Stimulated activated naive CD8-positive, alpha-beta T cell treated with anti-CD3 and anti-CD28 coated beads, Interleukin-15, amount 100 ng/mL, for 72 hours (primary cell): ENCODE measurements around the gene ZFP1.
A peak's percentile ranks its signal among the peaks of the same experiment; 100 is the strongest.
"Not testable (repeated sequence)": the region's sequence is repeated elsewhere in the genome, so short reads cannot be mapped to it uniquely, and the experiment has no call there.

ENCODE experiments used
- ATAC-seq: fragments of 150-1000 bp; cut with Tn5 transposase; 2 replicates; pipeline ENCODE4 v1.10.0; 2021; ENCODE audit warnings: mild to moderate bottlenecking, moderate library complexity
- DNase-seq, 2 donors: peaks; one replicate each; pipeline ENCODE4 v3.0.0; 2021 to 2022
- H3K27ac Mint-ChIP-seq, 2 donors: one replicate each; pipeline ENCODE4 v1.8.0; 2022; ENCODE audit warnings: mild to moderate bottlenecking in 2 of 2, mixed read lengths in 2 of 2, moderate library complexity in 2 of 2
- H3K27me3 Mint-ChIP-seq: one replicate; pipeline ENCODE4 v1.8.0; 2022; ENCODE audit warnings: mixed read lengths
- H3K4me1 Mint-ChIP-seq: one replicate; pipeline ENCODE4 v1.8.0; 2022; ENCODE audit warnings: mild to moderate bottlenecking, mixed read lengths
- H3K4me3 Mint-ChIP-seq, 2 donors: one replicate each; pipeline ENCODE4 v1.8.0; 2022; ENCODE audit warnings: mild to moderate bottlenecking in 2 of 2, mixed read lengths in 2 of 2, moderate library complexity in 1 of 2
- H3K9me3 Mint-ChIP-seq, 2 donors: one replicate each; pipeline ENCODE4 v1.8.0; 2022; ENCODE audit warnings: mixed read lengths in 2 of 2

ZFP1 gene

GRCh38 chr16:75122609-75123008, 25.7 kb upstream of the ZFP1 start:
- Mint-ChIP-seq H3K9me3 (peaks cover 12 to 19% of the 10 kb centered on the region in 2 donors), H3K4me3 (no peak overlapping the region), H3K4me1 (no peaks in the 10 kb centered on the region), H3K27me3 (no peaks in the 10 kb centered on the region), H3K27ac (no peak overlapping the region)
- ATAC-seq (no peak), DNase-seq (no peak)

DNA sequence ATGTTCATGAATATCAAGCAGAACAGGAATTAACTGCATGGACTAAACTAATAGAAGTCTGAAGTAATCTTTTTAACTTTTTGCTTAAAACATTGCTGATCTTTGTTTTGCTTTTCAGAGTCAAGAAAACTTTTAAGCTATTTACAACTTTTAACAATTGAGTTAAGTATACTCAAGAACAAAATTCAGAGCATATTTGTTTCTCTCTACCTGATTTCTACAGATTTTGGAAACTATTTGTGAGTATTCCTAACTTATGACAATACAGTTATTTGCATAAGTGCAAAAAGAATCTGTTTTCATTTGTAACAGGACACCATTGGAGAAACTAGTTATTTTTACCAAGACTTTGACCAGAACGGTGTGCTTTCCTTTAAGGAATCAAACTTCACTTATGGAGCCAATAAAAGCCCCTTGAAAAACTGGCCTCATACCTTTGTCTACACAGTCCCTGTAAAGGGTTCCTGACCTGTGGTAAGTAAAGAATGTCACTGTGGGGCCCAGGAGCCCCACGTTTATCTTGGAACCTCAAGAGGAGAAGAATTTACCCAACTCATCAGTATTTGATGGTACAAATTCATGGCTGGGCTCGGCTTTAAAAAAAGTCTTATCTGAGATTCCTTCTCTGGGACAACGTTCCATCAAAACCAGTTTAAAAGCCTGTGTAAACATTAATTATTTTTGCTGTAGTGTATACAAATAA, 20.5 kb upstream of the ZFP1 start:
- peaks cover 12% of the 10 kb centered on the region for H3K4me1 Mint-ChIP-seq
- no peak overlapping the region for H3K4me3 Mint-ChIP-seq
- H3K27ac Mint-ChIP-seq, result no peak overlapping the region
- ATAC-seq, result no peak
- DNase-seq, result no peak
- H3K9me3 Mint-ChIP-seq, result peaks cover 5 to 10% of the 10 kb centered on the region in 2 donors
- peaks cover 21% of the 10 kb centered on the region for H3K27me3 Mint-ChIP-seq

DNA sequence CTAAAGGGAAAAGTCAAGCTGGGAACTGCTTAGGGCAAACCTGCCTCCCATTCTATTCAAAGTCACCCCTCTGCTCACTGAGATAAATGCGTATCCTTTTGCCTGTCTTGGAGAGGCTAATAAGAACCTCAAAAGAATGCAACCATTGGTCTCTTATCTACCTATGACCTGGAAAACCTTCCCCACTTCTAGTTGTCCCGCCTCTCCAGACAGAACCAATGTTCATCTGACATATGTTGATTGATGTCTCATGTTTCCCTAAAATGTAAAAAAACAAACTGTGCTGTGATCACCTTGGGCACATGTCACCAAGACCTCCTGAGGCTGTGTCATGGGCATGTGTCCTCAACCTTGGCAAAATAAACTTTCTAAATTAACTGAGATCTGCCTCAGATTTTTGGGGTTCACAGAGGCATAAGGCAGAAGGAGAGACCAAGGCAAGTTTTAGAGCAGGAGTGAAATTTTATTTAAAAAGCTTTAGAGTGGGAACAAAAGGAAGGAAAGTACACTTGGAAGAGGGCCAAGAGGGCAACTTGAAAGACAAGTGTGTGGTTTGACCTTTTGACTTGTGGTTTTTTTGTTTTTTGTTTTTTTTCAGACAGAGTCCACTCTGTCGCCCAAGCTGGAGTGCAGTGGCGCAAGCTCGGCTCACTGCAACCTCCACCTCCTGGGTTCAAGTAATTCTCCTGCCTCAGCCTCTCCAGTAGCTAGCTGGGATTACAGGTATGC, 18.7 kb upstream of the ZFP1 start:
- H3K4me3 Mint-ChIP-seq, result not testable (repeated sequence)
- peaks cover 12% of the 10 kb centered on the region for H3K4me1 Mint-ChIP-seq

DNA sequence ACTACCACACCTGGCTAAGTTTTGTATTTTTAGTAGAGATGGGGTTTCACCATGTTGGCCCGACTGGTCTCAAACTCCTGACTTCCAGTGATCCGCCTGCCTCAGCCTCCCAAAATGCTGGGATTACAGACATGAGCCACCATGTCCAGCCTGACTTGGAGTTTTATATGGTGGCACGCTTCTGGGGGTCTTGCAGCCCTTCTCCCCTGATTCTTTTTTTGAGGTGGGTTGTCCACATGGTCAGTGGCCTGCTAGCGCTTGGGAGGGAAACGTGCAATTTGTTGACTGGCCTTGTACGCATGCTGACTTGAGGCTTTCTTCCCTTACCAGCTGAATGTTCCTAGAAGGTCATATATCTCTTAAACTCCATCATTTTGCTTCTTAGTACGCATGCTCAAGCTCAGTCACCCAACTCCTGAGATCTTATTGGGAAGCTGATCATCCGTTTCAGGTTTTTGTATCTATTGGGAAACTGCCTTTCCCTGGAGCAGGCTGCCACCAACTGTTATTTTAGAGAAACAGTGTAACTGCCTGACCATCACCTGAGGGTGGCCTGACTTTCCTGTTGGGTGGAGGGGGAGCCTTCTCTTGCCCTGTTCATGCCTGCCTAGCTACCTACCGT, 18.1 kb upstream of the ZFP1 start:
- Mint-ChIP-seq H3K4me3 (no peak overlapping the region), H3K27me3 (peaks cover 21% of the 10 kb centered on the region), H3K9me3 (peaks cover 5 to 10% of the 10 kb centered on the region in 2 donors), H3K4me1 (peaks cover 12% of the 10 kb centered on the region), H3K27ac (no peak overlapping the region)
- DNase-seq, result no peak
- no peak for ATAC-seq

More for the DNA sequence above, 18.7 kb upstream of the ZFP1 start:
- H3K27ac Mint-ChIP-seq, ATAC-seq, DNase-seq: not testable (repeated sequence)
- Mint-ChIP-seq H3K27me3 (peaks cover 21% of the 10 kb centered on the region), H3K9me3 (peaks cover 5 to 10% of the 10 kb centered on the region in 2 donors)

- Mint-ChIP-seq H3K4me3 (no peak overlapping the region), H3K9me3 (peaks cover 5 to 10% of the 10 kb centered on the region in 2 donors), H3K27me3 (peaks cover 21% of the 10 kb centered on the region), H3K4me1 (peaks cover 12% of the 10 kb centered on the region), H3K27ac (no peak overlapping the region)
- no peak for DNase-seq
- no peak for ATAC-seq
Measured at GRCh38 chr16:75131081-75131480, 17.2 kb upstream of the ZFP1 start.

GRCh38 chr16:75138233-75138632, 10.1 kb upstream of the ZFP1 start:
- DNase-seq (no peak), ATAC-seq (no peak)
- Mint-ChIP-seq H3K27ac (no peak overlapping the region), H3K4me3 (peak overlapping the region; percentile 5 to 49), H3K9me3 (no peaks in the 10 kb centered on the region), H3K4me1 (peaks cover 10% of the 10 kb centered on the region), H3K27me3 (no peaks in the 10 kb centered on the region)

DNA sequence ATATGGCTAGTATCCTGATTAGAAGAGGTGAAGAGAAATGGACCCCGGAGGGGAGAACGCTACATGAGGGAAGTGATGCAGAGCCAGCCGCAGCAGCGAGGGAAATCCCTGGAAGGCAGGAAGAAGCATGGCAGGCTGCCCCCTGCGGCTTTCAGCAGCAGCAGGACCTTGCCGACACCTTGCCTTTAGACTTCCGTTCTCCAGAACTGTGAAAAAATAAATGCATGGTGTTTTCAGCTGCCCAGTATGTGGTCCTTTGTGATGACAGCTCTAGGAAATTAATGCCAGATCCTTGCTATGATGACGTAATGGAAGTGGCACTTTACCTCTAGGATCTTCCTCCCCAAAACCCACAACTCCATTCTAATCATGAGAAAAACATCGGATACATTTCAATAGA, 9.7 kb upstream of the ZFP1 start:
- Mint-ChIP-seq H3K4me1 (peaks cover 10% of the 10 kb centered on the region), H3K4me3 (peak overlapping the region in 1 of 2 donors; percentile 49), H3K27me3 (no peaks in the 10 kb centered on the region), H3K27ac (no peak overlapping the region), H3K9me3 (no peaks in the 10 kb centered on the region)
- DNase-seq, result peak in 1 of 2 donors; percentile 23
- peak; percentile 57 for ATAC-seq

- Mint-ChIP-seq H3K4me1 (peaks cover 10% of the 10 kb centered on the region), H3K9me3 (no peaks in the 10 kb centered on the region), H3K27ac (no peak overlapping the region), H3K27me3 (no peaks in the 10 kb centered on the region), H3K4me3 (no peak overlapping the region)
- no peak for DNase-seq
- no peak for ATAC-seq
Measured at GRCh38 chr16:75139498-75139897, 8.8 kb upstream of the ZFP1 start.

DNA sequence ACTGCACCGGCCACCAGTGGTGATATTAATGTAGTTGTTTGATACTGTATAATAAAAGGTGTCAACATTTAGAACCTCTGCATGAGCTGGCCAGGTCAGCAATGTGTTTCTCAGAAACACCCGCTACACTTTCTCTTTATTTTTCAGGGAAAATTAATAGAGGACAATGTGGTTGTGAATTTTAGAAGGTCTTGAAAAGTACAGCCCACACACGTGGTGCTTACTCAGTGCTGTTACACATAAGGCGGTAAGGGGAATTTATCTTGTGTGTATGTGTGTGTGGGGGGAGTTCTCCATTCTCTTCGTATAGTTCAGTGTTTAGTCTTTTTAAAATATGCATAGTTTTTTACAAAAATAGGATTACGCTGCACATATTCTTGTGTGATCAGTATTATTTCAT, 4.4 kb upstream of the ZFP1 start:
- Mint-ChIP-seq H3K27me3 (no peaks in the 10 kb centered on the region), H3K9me3 (no peaks in the 10 kb centered on the region), H3K4me3 (no peak overlapping the region), H3K4me1 (peaks cover 6% of the 10 kb centered on the region), H3K27ac (no peak overlapping the region)
- no peak for DNase-seq
- no peak for ATAC-seq

GRCh38 chr16:75147968-75148310, 385 bp upstream of the ZFP1 start:
- H3K27ac Mint-ChIP-seq, result no peak overlapping the region
- no peaks in the 10 kb centered on the region for H3K27me3 Mint-ChIP-seq
- no peak for DNase-seq
- H3K9me3 Mint-ChIP-seq, result peaks cover 24 to 25% of the 10 kb centered on the region in 2 donors
- peak overlapping the region in 1 of 2 donors; percentile 88 for H3K4me3 Mint-ChIP-seq
- peaks cover 42% of the 10 kb centered on the region for H3K4me1 Mint-ChIP-seq
- ATAC-seq, result no peak

DNA sequence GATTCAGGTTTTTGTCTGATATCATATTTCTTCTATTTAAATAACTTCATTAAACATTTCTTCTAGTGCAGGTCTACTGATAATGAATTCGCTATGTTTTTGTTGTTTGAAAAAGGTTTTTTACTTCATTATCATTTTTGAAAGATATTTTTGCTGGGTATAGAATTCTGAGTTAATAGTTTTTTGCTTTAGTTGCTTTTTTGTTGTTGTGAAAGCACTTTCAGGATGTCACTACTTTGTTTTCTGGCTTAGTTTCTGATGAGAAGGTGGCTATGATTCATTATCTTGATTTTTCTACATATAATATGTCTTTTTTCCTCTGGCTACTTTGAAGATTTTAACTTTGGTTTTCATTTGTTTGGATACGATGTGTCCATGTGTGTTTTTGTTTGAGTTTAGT, 3.5 kb downstream of the ZFP1 start:
- H3K4me3 Mint-ChIP-seq, result peak overlapping the region in 1 of 2 donors; percentile 35
- peaks cover 43% of the 10 kb centered on the region for H3K4me1 Mint-ChIP-seq
- peaks cover 24 to 34% of the 10 kb centered on the region in 2 donors for H3K9me3 Mint-ChIP-seq
- ATAC-seq (no peak), DNase-seq (no peak)
- H3K27me3 Mint-ChIP-seq, result no peaks in the 10 kb centered on the region
- H3K27ac Mint-ChIP-seq, result no peak overlapping the region

GRCh38 chr16:75152635-75153034, 4.3 kb downstream of the ZFP1 start:
- Mint-ChIP-seq H3K27ac (no peak overlapping the region), H3K27me3 (no peaks in the 10 kb centered on the region), H3K4me1 (peaks cover 39% of the 10 kb centered on the region), H3K9me3 (peaks cover 24 to 34% of the 10 kb centered on the region in 2 donors), H3K4me3 (peak overlapping the region in 1 of 2 donors; percentile 35)
- ATAC-seq (no peak), DNase-seq (no peak)

DNA sequence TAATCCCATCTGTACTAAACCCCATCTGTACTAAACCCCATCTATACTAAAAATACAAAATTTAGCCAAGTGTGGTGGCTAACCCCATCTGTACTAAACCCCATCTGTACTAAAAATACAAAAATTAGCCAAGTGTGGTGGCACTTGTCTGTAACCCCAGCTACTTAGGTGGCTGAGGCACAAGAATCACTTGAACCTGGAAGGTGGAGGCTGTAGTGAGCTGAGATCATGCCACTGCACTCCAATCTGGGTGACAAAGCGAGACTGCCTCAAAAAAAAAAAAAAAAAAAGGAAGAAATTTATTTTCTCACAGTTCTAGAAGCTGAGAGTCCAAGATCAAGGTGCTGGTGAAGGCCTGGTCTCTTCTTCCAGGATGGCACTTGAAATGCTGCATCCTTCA, 12.1 kb downstream of the ZFP1 start:
- Mint-ChIP-seq H3K27me3 (no peaks in the 10 kb centered on the region), H3K27ac (no peak overlapping the region), H3K9me3 (peaks cover 0 to 6% of the 10 kb centered on the region in 2 donors), H3K4me1 (no peaks in the 10 kb centered on the region), H3K4me3 (no peak overlapping the region)
- DNase-seq (no peak), ATAC-seq (no peak)

DNA sequence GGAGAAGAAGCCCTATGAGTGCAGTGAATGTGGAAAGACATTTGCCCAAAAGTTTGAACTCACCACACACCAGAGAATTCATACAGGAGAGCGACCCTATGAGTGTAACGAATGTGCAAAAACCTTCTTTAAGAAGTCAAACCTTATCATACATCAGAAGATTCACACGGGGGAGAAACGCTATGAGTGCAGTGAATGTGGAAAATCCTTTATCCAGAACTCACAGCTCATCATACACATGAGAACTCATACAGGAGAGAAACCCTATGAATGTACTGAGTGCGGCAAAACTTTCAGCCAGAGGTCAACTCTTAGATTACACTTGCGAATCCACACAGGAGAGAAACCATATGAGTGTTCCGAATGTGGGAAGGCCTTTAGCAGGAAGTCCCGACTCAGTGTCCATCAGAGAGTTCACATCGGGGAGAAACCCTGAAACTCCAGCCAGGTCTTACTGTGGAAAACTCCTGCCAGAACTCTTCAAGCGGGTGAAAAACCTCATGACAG, 21.6 kb downstream of the ZFP1 start:
- H3K4me3 Mint-ChIP-seq, result no peak overlapping the region
- ATAC-seq, result no peak
- no peaks in the 10 kb centered on the region for H3K27me3 Mint-ChIP-seq
- no peak overlapping the region for H3K27ac Mint-ChIP-seq
- DNase-seq, result no peak
- H3K9me3 Mint-ChIP-seq, result peaks cover 50 to 52% of the 10 kb centered on the region in 2 donors
- H3K4me1 Mint-ChIP-seq, result no peaks in the 10 kb centered on the region

DNA sequence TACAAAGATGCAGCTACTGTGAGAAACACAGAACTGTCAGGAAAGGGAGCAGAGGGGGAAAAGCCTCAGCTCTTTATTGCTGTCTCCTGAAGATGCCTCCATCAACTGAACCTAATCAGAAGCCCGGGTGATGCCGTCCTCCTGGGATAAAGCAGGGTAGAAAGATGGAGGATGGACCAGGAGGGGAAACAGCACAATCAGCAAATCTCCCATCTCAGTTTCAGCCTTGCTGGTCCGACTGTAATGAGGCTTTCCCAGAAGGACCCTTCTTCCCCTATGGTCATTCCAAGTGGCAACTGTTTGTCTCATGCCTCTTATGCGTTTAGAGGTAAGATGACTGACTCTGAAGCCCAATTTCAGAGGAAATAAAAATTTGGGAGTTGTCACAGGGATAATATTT, 24.3 kb downstream of the ZFP1 start:
- no peaks in the 10 kb centered on the region for H3K27me3 Mint-ChIP-seq
- no peak overlapping the region for H3K27ac Mint-ChIP-seq

DNA sequence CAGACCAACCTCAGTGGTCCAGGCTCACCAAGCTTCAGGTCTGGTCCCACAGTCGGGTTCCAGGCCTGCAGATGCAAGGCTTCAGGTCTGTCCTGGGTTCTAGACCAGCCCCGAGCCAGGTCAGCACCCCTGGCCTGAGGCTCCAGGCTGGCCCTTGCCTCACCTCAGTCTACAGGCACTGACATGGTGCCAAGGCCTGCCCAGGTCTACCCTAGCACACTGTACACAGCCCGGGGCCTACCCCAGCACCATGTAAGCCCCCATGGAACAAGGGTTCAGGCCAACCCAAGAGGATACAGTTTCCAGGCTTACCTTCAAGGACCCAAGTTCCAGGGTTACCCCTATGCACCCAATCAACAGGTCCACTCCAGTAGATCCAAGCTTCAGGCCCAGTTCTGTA, 26.8 kb downstream of the ZFP1 start:
- Mint-ChIP-seq H3K27ac (no peak overlapping the region), H3K27me3 (no peaks in the 10 kb centered on the region), H3K9me3 (peaks cover 51 to 69% of the 10 kb centered on the region in 2 donors), H3K4me3 (no peak overlapping the region), H3K4me1 (no peaks in the 10 kb centered on the region)
- no peak for DNase-seq
- no peak for ATAC-seq

More for the DNA sequence above, 24.3 kb downstream of the ZFP1 start:
- H3K4me1 Mint-ChIP-seq, result no peaks in the 10 kb centered on the region
- peaks cover 55 to 76% of the 10 kb centered on the region in 2 donors for H3K9me3 Mint-ChIP-seq
- no peak overlapping the region for H3K4me3 Mint-ChIP-seq
- ATAC-seq (no peak), DNase-seq (no peak)
